HL-60 (cell line): ENCODE measurements around the gene DTL.

ENCODE experiments used
- DNase-seq, 2 experiments: peaks; one replicate each; pipeline ENCODE4 v3.0.0-alpha.2; 2010 to 2020; ENCODE audit warnings: low read depth in 1 of 2, low spot score in 1 of 2
- H3K27ac ChIP-seq: fragments of 250-450 bp; sonication (Bioruptor Pico); replicated peaks from 2 replicates; pipeline ENCODE4 v1.5.1; 2020; ENCODE audit warnings: mild to moderate bottlenecking, moderate library complexity
- H3K27me3 ChIP-seq: fragments of 250-450 bp; sonication (Bioruptor Pico); 2 replicates; pipeline ENCODE4 v1.5.1; 2021; ENCODE audit warnings: mild to moderate bottlenecking, moderate library complexity; ENCODE audit not compliant: insufficient read depth, poor library complexity, severe bottlenecking
- H3K4me3 ChIP-seq: replicated peaks from 2 replicates; pipeline ENCODE4 v1.5.1; 2011; ENCODE audit warnings: mild to moderate bottlenecking, control low read depth, low read length; ENCODE audit not compliant: insufficient read depth
- GABPA ChIP-seq: IDR thresholded peaks from 2 replicates; pipeline ENCODE4 v1.6.1; 2012; ENCODE audit warnings: low read depth
- POLR2AphosphoS5 ChIP-seq: IDR thresholded peaks from 2 replicates; pipeline ENCODE4 v1.6.1; 2012; ENCODE audit warnings: low read depth
- SPI1 ChIP-seq: IDR thresholded peaks from 2 replicates; pipeline ENCODE4 v1.6.1; 2012; ENCODE audit warnings: low read depth, mild to moderate bottlenecking, borderline replicate concordance
- TF ChIP-seq, protein P1 (sequence below): IDR thresholded peaks from 2 replicates; pipeline ENCODE4 v1.6.1; 2012; ENCODE audit warnings: low read depth; ENCODE audit not compliant: insufficient replicate concordance
- TF ChIP-seq, protein P2 (sequence below): IDR thresholded peaks from one replicate; pipeline ENCODE4 v1.5.1; 2011; ENCODE audit warnings: low read length, control low read depth, inconsistent platforms; ENCODE audit not compliant: insufficient read depth

DTL gene

DNA sequence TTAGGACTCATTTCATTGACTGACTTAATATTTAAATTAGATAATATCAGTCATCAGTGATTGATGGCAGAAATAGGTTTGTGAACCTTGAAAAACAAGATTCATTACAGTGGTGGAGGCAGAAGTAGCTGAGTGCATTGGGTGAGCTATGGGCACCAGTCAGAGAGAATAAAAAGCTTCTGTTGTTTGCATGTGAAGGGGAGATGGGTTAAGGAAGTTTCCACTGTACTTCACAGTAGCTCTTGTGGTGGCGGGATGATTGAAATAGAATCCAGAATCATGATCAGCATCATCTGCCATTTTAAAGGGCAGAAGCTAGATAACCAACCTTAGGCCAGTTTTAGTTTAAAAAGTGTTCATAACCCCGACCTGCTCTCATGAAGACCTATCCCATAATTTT, 66.2 kb downstream of the DTL start:
- Histone ChIP-seq H3K27ac (no peak overlapping the region), H3K27me3 (no peaks in the 10 kb centered on the region), H3K4me3 (no peak overlapping the region)
- no peak for TF ChIP-seq SPI1
- TF ChIP-seq, protein P1, sequence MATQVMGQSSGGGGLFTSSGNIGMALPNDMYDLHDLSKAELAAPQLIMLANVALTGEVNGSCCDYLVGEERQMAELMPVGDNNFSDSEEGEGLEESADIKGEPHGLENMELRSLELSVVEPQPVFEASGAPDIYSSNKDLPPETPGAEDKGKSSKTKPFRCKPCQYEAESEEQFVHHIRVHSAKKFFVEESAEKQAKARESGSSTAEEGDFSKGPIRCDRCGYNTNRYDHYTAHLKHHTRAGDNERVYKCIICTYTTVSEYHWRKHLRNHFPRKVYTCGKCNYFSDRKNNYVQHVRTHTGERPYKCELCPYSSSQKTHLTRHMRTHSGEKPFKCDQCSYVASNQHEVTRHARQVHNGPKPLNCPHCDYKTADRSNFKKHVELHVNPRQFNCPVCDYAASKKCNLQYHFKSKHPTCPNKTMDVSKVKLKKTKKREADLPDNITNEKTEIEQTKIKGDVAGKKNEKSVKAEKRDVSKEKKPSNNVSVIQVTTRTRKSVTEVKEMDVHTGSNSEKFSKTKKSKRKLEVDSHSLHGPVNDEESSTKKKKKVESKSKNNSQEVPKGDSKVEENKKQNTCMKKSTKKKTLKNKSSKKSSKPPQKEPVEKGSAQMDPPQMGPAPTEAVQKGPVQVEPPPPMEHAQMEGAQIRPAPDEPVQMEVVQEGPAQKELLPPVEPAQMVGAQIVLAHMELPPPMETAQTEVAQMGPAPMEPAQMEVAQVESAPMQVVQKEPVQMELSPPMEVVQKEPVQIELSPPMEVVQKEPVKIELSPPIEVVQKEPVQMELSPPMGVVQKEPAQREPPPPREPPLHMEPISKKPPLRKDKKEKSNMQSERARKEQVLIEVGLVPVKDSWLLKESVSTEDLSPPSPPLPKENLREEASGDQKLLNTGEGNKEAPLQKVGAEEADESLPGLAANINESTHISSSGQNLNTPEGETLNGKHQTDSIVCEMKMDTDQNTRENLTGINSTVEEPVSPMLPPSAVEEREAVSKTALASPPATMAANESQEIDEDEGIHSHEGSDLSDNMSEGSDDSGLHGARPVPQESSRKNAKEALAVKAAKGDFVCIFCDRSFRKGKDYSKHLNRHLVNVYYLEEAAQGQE, result no peak
- no peak for TF ChIP-seq GABPA
- no peak for TF ChIP-seq POLR2AphosphoS5
- TF ChIP-seq, protein P2, sequence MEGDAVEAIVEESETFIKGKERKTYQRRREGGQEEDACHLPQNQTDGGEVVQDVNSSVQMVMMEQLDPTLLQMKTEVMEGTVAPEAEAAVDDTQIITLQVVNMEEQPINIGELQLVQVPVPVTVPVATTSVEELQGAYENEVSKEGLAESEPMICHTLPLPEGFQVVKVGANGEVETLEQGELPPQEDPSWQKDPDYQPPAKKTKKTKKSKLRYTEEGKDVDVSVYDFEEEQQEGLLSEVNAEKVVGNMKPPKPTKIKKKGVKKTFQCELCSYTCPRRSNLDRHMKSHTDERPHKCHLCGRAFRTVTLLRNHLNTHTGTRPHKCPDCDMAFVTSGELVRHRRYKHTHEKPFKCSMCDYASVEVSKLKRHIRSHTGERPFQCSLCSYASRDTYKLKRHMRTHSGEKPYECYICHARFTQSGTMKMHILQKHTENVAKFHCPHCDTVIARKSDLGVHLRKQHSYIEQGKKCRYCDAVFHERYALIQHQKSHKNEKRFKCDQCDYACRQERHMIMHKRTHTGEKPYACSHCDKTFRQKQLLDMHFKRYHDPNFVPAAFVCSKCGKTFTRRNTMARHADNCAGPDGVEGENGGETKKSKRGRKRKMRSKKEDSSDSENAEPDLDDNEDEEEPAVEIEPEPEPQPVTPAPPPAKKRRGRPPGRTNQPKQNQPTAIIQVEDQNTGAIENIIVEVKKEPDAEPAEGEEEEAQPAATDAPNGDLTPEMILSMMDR, result no peak
- no peak for DNase-seq

DNA sequence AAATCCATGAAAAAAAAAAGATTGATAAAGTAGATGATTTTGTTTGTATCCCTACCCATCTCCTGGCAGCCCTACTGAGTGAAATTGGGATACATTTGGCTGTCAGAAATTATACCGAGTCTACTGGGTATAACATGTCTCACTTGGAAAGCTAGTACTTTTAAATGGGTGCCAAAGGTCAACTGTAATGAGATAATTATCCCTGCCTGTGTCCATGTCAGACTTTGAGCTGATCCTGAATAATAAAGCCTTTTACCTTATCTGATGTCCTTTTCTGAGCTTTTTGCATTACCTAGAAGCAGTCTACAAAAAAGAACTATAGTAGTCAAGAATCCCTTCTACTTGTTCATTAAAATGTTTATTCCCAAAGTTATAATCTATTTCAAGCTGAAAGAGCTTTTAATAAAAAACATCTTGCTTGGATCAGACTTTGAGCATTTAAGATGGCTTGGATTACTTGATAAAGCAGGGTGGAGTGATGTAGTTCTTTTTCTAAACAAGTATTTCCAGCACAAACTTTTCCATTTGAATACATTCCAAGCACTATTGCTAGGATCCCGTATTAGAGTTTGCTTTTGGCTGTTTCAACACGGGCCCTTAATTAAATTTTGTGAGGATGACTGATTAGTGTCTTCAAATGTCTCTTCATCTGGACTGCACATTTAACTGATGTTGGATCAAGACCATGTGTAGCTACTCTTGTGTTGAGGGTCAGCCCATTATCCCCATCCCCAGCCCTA, 69.2 kb downstream of the DTL start:
- TF ChIP-seq GABPA, result no peak
- no peak for TF ChIP-seq POLR2AphosphoS5
- TF ChIP-seq, protein P2, result no peak
- no peak for TF ChIP-seq SPI1
- DNase-seq, result no peak

DNA sequence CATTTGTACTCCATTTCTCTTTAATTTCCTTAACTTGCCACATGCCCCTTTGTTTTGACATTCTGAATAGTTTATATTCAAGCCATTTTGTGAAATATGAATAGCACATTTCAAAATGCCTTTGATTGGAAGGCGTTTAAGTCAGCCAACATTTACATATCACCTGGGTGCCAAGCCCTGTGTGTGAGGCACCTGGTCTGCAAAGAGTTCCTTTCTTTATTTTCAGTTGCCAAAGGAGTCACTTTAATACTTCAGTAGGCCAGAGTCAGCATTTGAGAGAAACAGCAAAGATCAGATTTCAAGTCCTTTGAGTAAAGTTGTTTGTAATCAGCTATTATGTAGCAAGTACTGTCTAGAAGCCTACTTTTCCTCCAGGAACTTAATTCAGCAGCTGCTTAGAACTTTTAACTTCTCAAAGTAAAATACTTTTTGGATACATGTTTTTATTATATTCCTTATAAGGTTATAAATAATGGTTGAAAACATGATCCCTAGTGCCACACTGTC, 70.8 kb downstream of the DTL start:
- TF ChIP-seq, protein P1, result no peak
- TF ChIP-seq POLR2AphosphoS5, result no peak
- TF ChIP-seq, protein P2, result no peak
- TF ChIP-seq SPI1, result no peak
- TF ChIP-seq GABPA, result no peak
- DNase-seq, result no peak
- no peak overlapping the region for H3K27ac ChIP-seq
- H3K27me3 ChIP-seq, result no peaks in the 10 kb centered on the region
- no peak overlapping the region for H3K4me3 ChIP-seq

More for the DNA sequence above, 69.2 kb downstream of the DTL start:
- no peak overlapping the region for H3K4me3 ChIP-seq
- no peaks in the 10 kb centered on the region for H3K27me3 ChIP-seq
- no peak overlapping the region for H3K27ac ChIP-seq

DNA sequence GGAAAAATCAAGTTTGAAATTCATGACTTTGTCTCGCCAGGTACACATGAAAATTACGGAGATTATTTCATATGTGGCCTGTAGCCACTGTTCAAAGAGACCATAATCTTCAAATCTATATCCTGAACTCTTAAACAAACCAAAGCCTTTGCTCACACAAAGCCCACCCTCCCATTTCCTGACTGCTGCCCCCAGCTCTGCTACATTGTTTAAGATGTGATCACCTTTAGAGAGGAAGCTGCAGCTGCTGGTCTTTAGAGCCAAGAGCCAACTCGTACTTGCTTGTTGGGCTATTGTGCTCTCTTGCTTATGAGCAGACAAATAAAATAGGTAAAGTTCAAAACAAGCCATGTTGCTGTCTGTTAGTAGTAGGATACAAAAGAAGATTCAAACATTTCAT, 71.9 kb downstream of the DTL start:
- TF ChIP-seq, protein P1, result no peak
- no peak for TF ChIP-seq POLR2AphosphoS5
- TF ChIP-seq, protein P2, result no peak
- TF ChIP-seq GABPA, result no peak
- no peak for TF ChIP-seq SPI1
- DNase-seq, result no peak
- H3K27ac ChIP-seq, result no peak overlapping the region
- no peaks in the 10 kb centered on the region for H3K27me3 ChIP-seq
- no peak overlapping the region for H3K4me3 ChIP-seq
